NCI-H146 treated with DMSO at 0.1 percent for 48 hours (cell line): ENCODE measurements around the gene EEF1AKMT2.
"Not testable (repeated sequence)": the region's sequence is repeated elsewhere in the genome, so short reads cannot be mapped to it uniquely, and the experiment has no call there.

Experiments
- DNase-seq: peaks from one replicate; lab custom pipeline; 2025; ENCODE audit not compliant: unreplicated experiment; lab: John Stamatoyannopoulos, UW

Gene EEF1AKMT2

DNA sequence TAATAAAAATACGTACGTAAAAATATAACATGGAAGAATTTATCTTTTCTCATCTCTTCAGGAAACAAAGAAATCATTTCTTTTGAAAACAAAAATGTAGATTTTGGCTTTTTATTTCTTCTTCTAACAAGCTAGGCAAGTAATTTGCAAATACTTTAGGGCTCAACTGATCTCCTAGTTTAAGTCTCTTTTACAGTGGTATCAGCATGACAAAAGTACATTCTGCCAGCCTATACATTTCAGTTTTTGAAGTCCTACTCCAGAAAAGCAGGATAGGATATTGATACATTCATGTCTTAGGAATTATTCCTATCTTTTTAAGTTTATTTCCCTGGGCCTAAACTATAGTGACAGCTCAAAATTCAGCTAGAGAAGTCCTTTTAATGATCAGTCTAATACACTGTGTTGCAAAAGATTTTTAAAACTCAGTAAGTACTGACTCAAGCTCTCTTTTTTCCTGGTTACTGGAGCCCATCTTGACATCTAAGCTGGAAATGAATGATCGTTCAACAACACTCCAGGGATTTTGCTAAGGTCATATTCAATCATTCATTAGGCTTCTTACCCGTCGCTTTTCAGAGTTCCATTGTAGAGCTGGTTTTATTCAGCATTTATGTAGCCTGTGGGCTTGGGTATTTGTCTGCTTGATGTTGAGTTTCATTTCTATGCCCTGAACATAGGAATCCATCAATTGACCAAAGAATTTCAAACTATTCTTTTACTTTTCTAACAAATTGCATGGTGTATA is 35.4 kb downstream of the EEF1AKMT2 start:
- DNase-seq, result no peak

DNA sequence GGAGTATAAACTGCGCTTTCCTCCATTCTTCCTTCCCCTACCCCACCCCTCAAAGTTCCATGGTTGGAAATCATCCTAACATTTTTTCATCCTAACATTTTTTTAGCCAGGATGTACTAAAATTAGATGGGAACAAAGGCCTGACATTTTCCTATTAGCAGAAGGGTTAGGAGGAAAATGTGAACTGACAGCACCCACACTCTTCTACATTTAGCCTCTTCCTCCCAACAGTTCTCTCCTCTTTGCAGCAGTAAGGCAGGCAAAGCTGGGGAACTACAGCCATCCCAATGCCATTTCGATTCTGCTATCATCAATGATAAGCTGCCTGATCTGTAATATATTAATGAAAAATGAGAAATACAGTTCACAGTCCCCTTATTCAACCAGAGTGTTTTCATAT is 36.1 kb downstream of the EEF1AKMT2 start:
- DNase-seq, result no peak

DNA sequence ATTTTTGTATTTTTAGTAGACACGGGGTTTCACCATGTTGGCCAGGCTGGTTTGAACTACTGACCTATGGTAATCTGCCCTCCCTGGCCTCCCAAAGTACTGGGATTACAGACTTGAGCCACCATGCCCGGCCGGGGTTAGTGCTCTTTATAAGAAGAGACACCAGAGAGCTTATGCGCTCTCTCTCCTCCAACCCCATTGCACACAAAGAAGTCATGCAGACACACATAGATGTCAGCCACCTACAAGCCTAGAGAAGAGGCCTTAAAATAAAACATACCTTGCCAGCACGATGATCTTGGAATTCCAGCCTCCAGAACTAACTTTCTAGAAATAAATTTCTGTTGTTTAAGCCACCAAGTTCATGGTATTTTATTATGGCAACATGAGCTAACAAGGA is 37.5 kb downstream of the EEF1AKMT2 start:
- no peak for DNase-seq

DNA sequence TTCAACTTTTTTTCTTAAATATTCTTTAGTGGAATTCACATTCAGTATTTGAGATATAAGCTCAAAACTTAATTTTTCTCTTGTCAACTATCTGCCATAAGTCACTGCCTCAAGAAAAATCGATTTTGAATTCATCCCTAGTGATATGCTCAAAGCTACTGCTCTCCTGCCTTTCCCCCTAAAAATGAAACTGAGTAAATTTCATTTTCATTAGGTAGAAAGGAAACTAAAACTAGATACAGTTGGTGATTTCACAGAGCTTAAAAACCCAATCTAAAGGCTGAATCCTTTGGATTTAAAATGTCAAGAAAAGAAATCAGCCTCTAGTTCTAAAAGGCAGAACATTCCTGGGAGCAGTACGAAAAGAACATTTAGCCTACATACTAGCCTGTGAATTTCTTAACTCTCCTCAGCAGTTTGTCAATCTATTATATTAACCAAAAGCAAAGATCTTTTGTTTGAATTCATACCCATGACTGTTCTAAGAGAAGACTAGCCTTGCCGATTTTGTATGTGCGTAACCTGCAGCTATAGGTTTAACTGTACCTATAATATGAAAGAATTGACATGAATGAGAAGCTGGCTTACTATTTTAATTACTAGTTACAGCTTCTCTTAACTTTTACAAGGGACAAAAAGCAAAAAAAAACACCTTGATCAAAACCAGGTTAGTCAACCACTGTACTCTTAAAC is 42.6 kb downstream of the EEF1AKMT2 start:
- no peak for DNase-seq

DNA sequence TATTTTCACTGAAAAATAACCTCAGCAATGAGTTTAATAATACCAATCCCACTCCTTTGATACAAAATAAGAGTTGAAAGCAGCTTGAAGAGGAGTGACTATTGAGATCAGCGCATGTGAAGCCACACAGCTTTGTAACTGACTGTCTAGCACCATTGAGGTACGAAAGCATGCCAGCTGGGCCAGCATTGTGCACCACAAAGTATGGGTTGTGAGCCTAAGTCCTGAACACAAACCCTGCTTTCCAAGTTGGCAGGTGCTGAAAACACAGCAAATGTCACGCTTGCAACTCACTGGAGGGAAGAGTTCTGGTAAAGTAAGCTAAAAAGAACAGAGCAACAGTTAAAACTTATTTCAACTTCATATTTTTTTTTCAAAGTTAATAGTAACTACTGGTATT is 43.5 kb downstream of the EEF1AKMT2 start:
- no peak for DNase-seq

DNA sequence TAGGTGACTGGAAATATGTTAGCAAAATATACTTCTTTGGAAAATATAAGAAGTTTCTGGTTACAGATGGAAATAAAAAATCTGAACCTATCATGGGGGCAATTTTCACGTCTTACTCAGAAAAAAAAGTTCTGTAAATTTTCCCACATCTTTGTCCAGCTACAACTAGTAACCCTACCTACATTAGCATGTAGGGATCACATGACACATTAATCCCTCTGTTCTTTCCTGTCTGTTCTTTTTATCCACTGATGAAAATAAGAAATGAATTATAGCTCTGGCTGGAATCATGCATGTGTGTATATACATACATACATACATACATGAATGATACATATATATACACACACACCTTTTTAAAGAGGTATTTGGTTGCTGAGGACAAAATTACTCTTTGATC is 43.9 kb downstream of the EEF1AKMT2 start:
- no peak for DNase-seq

DNA sequence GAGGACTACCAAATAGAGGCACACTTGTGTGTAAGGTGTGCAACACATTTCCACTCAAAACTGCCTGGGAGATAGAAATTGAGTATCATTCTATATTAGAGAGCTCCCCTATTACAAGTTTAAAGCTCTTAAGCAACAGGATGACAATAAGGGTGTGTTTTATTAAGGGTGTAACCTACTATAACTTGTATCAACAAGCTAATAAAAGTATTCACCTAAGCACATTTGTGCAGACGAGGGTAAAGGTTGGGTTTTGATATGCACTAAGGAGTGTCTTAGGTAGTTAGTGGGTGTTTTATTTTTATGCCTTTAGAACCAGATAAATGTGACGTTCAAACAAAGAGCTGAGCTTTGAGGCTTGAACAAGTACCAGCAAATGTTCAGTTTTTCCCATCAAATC is 44.7 kb downstream of the EEF1AKMT2 start:
- DNase-seq, result no peak

DNA sequence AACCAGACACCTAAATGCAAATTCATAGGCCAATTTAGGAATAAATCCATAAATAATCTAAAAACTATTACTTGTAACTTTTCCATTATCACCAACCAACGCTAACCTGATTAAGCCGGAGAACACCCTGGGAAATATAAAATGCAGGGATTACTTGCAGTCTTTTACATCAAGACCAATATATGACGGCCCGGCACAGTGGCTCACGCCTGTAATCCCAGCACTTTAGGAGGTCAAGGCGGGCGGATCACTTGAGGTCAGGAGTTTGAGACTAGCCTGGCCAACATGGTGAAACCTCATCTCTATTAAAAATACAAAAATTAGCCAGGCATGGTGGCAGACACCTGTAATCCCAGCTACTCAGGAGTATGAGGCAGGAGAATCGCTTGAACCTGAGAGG is 45.2 kb downstream of the EEF1AKMT2 start:
- not testable (repeated sequence) for DNase-seq

DNA sequence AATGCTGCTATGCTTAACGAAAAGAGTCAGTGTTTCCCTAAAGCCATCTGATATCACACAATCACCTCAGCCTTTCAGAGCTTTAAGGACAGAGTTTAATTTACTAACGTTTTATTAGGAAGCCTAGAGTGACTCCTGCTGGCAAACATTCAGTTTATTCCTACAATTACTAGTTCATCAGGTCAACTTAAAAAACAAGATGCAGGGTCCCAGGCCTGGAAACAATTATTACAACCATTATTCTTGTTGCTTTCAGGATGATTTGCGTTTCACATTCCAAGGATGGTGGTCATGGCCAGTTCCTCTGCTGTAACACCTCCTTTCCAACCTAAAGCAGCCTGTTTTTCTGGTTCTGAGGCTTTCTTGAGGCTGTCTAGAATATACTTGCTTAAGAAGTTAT is 46.0 kb downstream of the EEF1AKMT2 start:
- peak; percentile 23 for DNase-seq

DNA sequence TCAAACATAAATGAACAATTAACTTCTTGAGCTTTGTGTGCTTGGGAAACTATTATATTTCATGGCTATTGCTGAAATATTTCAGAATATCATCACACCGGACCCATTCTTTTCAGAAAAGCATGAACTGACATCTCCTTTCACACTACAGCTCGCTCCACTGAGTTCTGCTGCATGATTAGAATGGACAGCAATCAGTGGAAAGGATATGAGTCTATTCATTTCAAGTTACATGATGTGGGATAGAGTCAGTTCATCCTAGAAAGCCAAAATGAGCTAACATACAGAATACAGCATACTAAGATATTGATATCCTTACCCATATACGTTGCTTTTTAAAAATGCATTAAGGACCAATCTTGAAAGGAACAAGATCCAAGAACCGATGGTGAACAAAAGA is 46.4 kb downstream of the EEF1AKMT2 start:
- DNase-seq, result no peak

DNA sequence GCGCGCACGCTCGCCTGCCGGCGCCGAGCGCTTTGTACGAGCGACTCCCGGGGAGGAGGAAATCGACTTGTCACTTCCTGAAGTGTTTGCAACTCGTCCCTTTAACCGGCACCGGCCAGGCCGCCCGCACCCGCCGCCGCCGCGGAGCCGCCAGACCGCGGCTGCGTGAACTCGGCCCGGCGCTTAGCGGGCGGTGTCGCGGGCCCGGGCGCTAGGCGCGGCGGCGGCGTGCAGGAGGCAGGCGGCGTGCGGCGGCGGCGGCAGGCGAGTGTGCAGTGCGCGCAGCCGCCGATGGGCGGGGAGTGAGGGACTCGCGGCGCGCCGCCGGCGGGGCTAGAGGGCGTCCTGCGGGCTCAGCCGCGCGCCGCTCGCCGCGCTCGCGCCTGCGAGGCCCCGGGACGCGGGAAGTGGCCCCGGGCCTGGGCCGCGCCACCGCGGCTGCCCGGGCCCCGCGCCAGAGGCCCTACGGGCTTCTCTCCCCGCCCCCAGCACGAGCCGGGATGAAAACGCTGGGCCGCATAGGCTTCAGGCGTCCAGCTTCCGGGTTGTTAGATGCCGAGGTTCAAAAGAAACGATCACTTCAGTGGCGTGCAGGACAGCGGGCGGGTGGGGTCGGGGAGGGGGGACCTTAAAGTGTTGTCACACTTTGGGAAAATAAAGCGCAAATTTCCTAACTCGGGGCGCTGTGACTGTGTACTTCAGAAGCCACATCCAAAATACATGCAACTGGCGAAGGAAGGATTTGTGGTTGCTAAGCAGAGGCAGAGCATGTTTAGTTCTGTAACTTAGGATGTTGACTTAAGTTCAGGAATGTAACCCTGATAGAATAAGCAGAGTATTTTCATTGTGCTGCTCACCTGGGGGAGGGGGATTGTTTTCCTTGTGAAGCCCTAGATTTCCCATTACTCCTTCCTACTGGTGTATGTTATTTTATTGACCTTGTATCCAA is 47.3 kb downstream of the EEF1AKMT2 start, which contains the start of gene FAM53B:
FAM53B (minus strand) TSS at position 277 of the 949 bp plus-strand sequence. CDS start 37,665 bp downstream, outside the sequence.
- DNase-seq, result peak; percentile 47

DNA sequence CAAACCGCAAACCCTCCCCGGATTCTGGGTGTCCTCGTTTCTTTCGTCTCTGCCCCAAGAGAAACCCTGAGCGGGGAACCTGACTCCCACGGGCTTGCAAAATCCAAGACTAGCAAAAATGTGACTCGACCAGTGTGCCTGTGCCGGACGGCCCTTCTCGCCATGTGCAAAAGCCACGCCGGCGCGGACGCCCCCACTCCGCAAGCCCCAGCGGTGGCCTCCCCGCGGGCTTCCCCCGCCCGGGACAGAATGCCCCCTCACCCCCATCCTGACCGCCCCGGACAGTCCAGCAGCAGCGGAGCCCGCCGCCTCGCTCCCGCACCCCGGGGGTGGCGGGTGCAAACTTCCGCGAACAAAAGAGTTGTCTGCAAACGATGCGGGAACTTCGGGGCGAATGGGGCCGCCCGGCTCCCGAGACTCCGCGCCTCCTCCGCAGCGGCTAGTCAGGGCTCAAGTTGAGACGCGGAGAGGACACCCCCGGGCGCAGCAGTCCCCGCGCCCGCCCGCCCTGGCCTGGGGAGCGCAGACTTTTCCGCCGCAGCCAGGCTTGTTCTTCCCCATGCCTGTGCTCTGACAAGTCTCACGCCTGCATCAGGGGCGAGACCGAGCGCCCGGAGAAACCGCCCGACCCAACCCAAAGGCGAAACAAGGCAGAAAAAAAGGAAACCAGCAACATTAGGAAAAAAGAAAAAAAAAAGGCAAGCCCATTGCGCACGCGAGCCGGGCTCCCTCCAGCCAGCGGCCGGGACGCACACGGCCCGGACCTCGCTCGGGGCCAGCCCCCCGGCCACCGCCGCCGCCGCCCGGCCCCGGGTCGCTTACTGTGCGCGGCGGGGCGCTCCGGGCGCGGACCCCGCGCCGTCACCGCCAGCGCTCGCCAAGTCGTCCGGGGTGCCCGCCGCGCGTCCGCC is 48.2 kb downstream of the EEF1AKMT2 start:
- DNase-seq, result peak; percentile 5

DNA sequence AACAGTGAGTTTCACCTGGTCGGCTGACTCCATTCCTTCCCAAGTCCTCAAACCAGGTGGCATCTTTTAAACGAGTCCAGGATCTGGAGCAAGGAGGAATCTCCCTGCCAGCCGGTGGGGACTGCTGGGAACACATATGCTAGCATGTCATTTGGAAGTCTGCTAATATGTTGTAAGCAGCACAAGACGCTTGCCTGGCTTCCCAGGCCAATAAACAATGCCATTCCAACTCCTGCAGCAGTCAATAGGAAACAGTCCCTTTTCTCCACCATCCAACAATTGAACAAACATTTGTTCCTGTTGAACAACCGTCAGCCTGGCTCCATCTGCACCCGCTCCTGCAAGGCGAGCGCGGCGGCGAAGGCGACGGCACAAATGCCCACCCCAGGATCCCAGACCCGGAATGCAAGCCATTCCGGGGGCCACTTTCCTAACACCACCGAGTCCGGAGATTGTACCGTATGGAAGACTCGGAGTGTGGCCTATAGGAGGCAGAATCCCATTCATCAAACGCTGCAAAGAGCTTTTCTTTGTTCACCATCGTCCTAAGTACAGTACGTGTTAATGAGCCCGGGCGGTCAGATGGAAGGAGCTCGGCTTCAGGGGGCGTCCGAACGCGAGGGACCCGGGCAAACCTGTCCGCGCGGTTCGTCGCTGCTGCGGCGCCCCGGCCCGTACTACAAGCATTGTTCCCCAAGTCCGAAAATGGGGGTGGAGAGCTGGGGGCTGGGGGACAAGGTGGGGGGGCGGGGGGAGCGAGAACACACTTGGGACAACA is 49.1 kb downstream of the EEF1AKMT2 start:
- DNase-seq, result peak; percentile 14

DNA sequence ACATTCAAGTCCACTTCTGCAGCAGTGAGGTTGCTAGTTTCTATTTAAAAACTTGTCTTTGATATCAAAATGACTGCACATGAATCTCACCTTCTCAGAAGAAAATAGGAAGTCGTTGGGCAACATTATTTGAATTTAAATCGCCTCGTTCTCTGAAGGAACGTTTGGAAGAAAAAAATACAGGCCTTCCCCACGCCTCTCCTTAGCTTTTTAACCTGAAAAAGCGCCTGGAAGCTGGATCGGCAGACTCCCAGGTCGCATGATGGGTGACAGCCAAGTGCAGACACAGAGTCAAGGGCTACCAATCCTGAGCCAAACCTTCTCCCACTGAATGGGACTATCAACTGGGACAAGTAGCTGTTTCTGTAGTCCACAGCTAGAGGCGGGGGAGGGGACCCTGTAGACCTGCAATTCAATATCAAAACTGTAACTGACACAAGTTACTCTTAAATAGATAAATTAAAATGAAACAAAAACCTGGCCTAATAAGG is 49.7 kb downstream of the EEF1AKMT2 start:
- DNase-seq, result no peak

DNA sequence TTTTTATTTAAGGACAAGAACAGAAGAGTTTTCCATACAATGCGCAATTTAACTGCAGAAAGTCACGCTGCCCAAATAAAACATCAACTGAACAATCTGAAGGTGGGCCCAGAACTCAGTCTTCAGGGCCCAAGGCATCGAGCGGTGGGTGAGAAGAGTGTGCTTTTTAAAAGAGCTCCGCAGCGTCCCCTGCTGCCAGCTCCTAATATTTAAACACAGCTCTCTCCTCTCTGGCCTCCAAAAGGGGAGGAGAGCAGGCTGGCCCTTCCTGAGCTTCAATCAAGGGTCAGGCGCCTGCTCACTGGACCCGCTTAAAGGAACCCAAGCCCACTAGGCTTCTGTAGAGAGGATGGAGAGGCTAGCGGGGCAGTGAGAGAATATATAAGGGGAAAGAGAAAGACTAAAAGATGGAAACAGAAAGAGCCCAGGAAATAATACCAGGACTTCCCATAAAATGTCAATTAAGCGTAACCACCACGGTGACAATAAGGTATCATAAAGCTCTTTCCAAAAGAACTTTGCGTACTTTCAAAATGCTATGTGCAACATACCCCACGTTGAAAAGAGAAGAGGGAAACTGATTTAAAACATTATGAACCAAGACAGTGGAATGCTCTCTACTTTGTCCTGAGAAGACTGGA is 50.3 kb downstream of the EEF1AKMT2 start:
- peak; percentile 35 for DNase-seq

DNA sequence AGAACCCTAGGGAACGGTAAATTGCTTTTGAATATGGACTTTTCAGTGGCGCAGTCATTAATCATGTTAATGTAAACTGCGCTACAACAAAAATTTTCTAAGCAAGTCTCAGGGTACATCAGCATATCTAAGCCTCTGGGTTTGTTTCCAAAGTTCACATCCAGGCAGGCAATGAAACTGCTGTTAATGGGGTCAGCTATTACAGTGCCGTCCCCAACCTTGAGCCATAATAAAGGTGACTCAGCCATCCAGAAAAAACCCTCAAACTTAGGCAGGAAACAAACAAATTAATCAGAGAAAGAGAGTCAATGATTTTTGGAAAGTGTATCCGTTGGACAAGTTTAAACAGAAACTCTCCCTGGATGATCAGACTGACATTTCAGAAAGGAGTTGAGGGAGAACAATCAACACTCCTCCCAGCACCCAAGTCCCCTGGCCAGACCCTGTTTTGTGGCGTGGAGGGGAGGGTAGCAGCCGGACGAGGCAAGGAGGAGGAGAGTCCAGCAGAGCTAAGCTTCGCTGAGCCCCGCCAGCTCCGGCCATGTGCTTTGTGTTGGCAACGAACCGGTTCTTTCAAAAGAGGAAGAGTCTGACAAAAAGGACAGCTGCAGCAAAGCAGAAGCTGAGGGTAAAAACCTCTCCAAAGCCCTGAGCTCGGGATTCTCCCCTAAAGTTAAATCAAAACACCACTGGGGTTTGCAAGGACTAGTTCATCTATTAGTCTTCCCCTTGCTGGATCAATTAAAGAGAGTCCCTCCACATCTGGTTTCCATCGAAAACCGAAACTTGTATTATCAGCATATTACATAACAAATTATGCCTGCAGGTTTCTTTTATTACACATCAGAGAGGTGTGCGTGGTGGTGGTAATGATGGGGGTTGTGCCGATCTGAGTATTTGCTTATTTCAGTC is 51.1 kb downstream of the EEF1AKMT2 start:
- DNase-seq, result no peak

DNA sequence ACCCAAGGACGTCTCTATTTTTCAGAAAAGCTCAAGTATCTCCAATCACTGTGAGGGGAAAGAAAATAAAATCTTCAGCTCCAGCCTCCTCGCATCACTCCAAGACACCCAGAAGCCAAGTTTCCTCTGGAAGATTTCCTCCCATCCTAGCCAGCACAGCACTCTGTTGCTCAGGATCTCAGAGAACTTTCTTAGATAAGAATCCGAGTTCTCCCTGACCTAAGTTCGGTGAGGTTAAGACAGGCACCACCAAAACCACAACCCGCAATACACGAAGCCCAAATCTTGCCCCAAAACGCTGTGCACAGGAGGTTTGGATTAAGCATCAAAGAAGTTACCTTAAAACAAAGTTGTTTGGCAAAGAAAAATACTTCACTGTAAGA is 51.7 kb downstream of the EEF1AKMT2 start:
- no peak for DNase-seq
